ENCODE measurements around the gene NFKB2. TPM values are rescaled to one million over a fixed set of nuclear protein-coding genes. Genes with fewer than 3 reads are reported as not detected.

Gene NFKB2
- total and polyA plus RNA-seq, 2 experiments from 2014 or later = 5.7 to 21.5 TPM

DNA sequence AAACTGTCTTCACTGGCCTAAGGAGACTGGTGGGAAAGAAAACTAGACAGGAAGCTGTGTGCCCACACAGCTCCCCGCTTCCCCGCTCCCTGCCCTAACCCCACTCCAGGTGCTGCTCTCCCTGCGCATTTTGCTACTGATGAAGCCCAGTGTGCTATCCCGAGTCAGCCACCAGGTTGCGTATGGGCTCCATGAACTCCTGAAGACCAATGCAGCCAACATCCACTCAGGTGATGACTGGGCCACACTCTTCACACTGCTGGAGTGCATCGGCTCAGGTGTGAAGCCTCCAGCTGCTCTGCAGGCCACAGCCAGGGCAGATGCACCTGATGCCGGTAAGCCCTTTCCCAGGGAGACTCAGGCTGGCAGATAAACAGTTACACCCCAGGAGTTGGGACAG lies 20.3 kb upstream of the NFKB2 start:
- peaks cover 56% of the 10 kb centered on the region for H3K36me3 ChIP-seq (ENCODE audit: low read depth)
- H3K9me3 ChIP-seq (ENCODE audit: low read depth) = no peaks in the 10 kb centered on the region
- H3K4me2 ChIP-seq (ENCODE audit: unreplicated experiment) = no peak overlapping the region
- H3K4me3 ChIP-seq = no peak overlapping the region
- WGBS, 2 experiments (ENCODE audit: low coverage in 1 of 2, low lambda C conversion rate in 2 of 2, missing lambda C conversion rate in 2 of 2) = 86 to 87% methylated on average over 7 of the region's 7 CpGs
- H3K4me1 ChIP-seq (ENCODE audit: insufficient read depth) = no peaks in the 10 kb centered on the region
- H3K27ac ChIP-seq = no peak overlapping the region
- no peaks in the 10 kb centered on the region for H3K27me3 ChIP-seq (replicated peaks; ENCODE audit: insufficient read depth)
- 0 out of 2 replicates have a peak, but pooled peaks cover 4% of the 10 kb centered on the region for H3K79me2 ChIP-seq (ENCODE audit: insufficient read depth)
- no peaks in the 10 kb centered on the region for H4K20me1 ChIP-seq (ENCODE audit: insufficient read depth)
- H3K9ac ChIP-seq = no peak overlapping the region
- TF ChIP-seq EZH2phosphoT487 (IDR thresholded peaks at IDR 0.05; ENCODE audit: insufficient read depth, low read depth) (no peak), EZH2 (IDR thresholded peaks at IDR 0.05; ENCODE audit: insufficient read depth, poor library complexity, severe bottlenecking) (no peak)
- no peak for DNase-seq
- H2AFZ ChIP-seq = no peak overlapping the region
- no peaks in the 10 kb centered on the region for H3F3A ChIP-seq (ENCODE audit: insufficient read depth)
- in situ Hi-C loops (cut with MboI) = no loop called here
- no peaks in the 10 kb centered on the region for H3K9me2 ChIP-seq (ENCODE audit: insufficient read depth)

GRCh38 chr10:102375867-102376266 lies 19.6 kb upstream of the NFKB2 start:
- H3K9me2 ChIP-seq (ENCODE audit: insufficient read depth) = no peaks in the 10 kb centered on the region
- DNase-seq = no peak
- no peak overlapping the region for H3K9ac ChIP-seq
- no peaks in the 10 kb centered on the region for H3K27me3 ChIP-seq (replicated peaks; ENCODE audit: insufficient read depth)
- WGBS, 2 experiments (ENCODE audit: low coverage in 1 of 2, low lambda C conversion rate in 2 of 2, missing lambda C conversion rate in 2 of 2) = 82 to 98% methylated on average over 2 of the region's 2 CpGs
- H3K27ac ChIP-seq = no peak overlapping the region
- peaks cover 49% of the 10 kb centered on the region for H3K36me3 ChIP-seq (ENCODE audit: low read depth)
- no peaks in the 10 kb centered on the region for H3K4me1 ChIP-seq (ENCODE audit: insufficient read depth)
- no peak overlapping the region for H3K4me3 ChIP-seq
- 0 out of 2 replicates have a peak, but pooled peaks cover 4% of the 10 kb centered on the region for H3K79me2 ChIP-seq (ENCODE audit: insufficient read depth)
- in situ Hi-C loops (cut with MboI) = no loop called here
- H4K20me1 ChIP-seq (ENCODE audit: insufficient read depth) = no peaks in the 10 kb centered on the region
- H2AFZ ChIP-seq = no peak overlapping the region
- H3K4me2 ChIP-seq (ENCODE audit: unreplicated experiment) = no peak overlapping the region
- TF ChIP-seq EZH2 (IDR thresholded peaks at IDR 0.05; ENCODE audit: insufficient read depth, poor library complexity, severe bottlenecking) = no peak
- no peak for TF ChIP-seq EZH2phosphoT487 (IDR thresholded peaks at IDR 0.05; ENCODE audit: insufficient read depth, low read depth)
- H3F3A ChIP-seq (ENCODE audit: insufficient read depth) = no peaks in the 10 kb centered on the region
- H3K9me3 ChIP-seq (ENCODE audit: low read depth) = no peaks in the 10 kb centered on the region

- in situ Hi-C loops (cut with MboI) = no loop called here
- H3K36me3 ChIP-seq (ENCODE audit: low read depth) = peaks cover 43% of the 10 kb centered on the region; the same call in 1 of the 2 replicates
- H4K20me1 ChIP-seq (ENCODE audit: insufficient read depth) = no peaks in the 10 kb centered on the region
- H3K9me3 ChIP-seq (ENCODE audit: low read depth) = no peaks in the 10 kb centered on the region
- no peak overlapping the region for H3K4me3 ChIP-seq
- H3K27me3 ChIP-seq (replicated peaks; ENCODE audit: insufficient read depth) = no peaks in the 10 kb centered on the region
- no peaks in the 10 kb centered on the region for H3K4me1 ChIP-seq (ENCODE audit: insufficient read depth)
- H3K9ac ChIP-seq = no peak overlapping the region
- H3K9me2 ChIP-seq (ENCODE audit: insufficient read depth) = no peaks in the 10 kb centered on the region
- no peak overlapping the region for H3K4me2 ChIP-seq (ENCODE audit: unreplicated experiment)
- TF ChIP-seq EZH2 (IDR thresholded peaks at IDR 0.05; ENCODE audit: insufficient read depth, poor library complexity, severe bottlenecking) (no peak), EZH2phosphoT487 (IDR thresholded peaks at IDR 0.05; ENCODE audit: insufficient read depth, low read depth) (no peak)
- 88 to 89% methylated on average over 12 of the region's 12 CpGs for WGBS, 2 experiments (ENCODE audit: low coverage in 1 of 2, low lambda C conversion rate in 2 of 2, missing lambda C conversion rate in 2 of 2)
- H3K79me2 ChIP-seq (ENCODE audit: insufficient read depth) = no peaks in the 10 kb centered on the region
- no peak overlapping the region for H3K27ac ChIP-seq
- H3F3A ChIP-seq (ENCODE audit: insufficient read depth) = no peaks in the 10 kb centered on the region
- DNase-seq = no peak
- no peak overlapping the region for H2AFZ ChIP-seq
These were observed 18.6 kb upstream of the NFKB2 start for GRCh38 chr10:102376901-102377300.

DNA sequence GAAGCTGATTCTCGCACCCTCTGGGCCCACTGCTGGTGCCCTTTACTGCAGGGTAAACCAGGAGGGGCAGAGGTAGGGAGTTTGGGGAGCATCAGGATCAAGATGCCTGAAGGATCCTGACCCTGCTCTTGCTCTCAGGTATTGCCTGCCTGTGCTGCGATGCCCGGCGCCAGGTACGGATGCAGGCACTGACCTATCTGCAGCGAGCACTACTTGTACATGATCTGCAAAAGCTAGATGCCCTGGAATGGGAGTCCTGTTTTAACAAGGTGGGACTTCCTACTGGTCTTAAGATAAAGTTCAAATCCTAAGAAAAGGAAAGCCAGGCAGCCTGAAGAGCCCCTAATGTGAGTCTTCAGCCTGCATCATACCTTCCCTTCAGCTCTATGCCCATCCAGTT lies 16.1 kb upstream of the NFKB2 start:
- no peak for DNase-seq
- no peaks in the 10 kb centered on the region for H3K9me2 ChIP-seq (ENCODE audit: insufficient read depth)
- no peak overlapping the region for H3K4me3 ChIP-seq
- no peaks in the 10 kb centered on the region for H3K4me1 ChIP-seq (ENCODE audit: insufficient read depth)
- no peaks in the 10 kb centered on the region for H4K20me1 ChIP-seq (ENCODE audit: insufficient read depth)
- H3K36me3 ChIP-seq (ENCODE audit: low read depth) = peaks cover 28% of the 10 kb centered on the region; the same call in 1 of the 2 replicates
- no peaks in the 10 kb centered on the region for H3K27me3 ChIP-seq (replicated peaks; ENCODE audit: insufficient read depth)
- no peak overlapping the region for H3K27ac ChIP-seq
- H3K4me2 ChIP-seq (ENCODE audit: unreplicated experiment) = no peak overlapping the region
- WGBS, 2 experiments (ENCODE audit: low coverage in 1 of 2, low lambda C conversion rate in 2 of 2, missing lambda C conversion rate in 2 of 2) = 91 to 92% methylated on average over 6 of the region's 6 CpGs
- no peak overlapping the region for H3K9ac ChIP-seq
- H3F3A ChIP-seq (ENCODE audit: insufficient read depth) = peaks cover 8% of the 10 kb centered on the region; the same call in 1 of the 2 replicates
- in situ Hi-C loops (cut with MboI) = no loop called here
- TF ChIP-seq EZH2phosphoT487 (IDR thresholded peaks at IDR 0.05; ENCODE audit: insufficient read depth, low read depth) = no peak
- no peak for TF ChIP-seq EZH2 (IDR thresholded peaks at IDR 0.05; ENCODE audit: insufficient read depth, poor library complexity, severe bottlenecking)
- no peaks in the 10 kb centered on the region for H3K79me2 ChIP-seq (ENCODE audit: insufficient read depth)
- no peaks in the 10 kb centered on the region for H3K9me3 ChIP-seq (ENCODE audit: low read depth)
- H2AFZ ChIP-seq = no peak overlapping the region

GRCh38 chr10:102381983-102382382 lies 13.5 kb upstream of the NFKB2 start:
- no peak overlapping the region for H2AFZ ChIP-seq
- peaks cover 19% of the 10 kb centered on the region; the same call in 1 of the 2 replicates for H3K36me3 ChIP-seq (ENCODE audit: low read depth)
- no peaks in the 10 kb centered on the region for H4K20me1 ChIP-seq (ENCODE audit: insufficient read depth)
- no peaks in the 10 kb centered on the region for H3K4me1 ChIP-seq (ENCODE audit: insufficient read depth)
- no peak overlapping the region for H3K27ac ChIP-seq
- H3K4me2 ChIP-seq (ENCODE audit: unreplicated experiment) = no peak overlapping the region
- no peak overlapping the region for H3K4me3 ChIP-seq
- WGBS, 2 experiments (ENCODE audit: low coverage in 1 of 2, low lambda C conversion rate in 2 of 2, missing lambda C conversion rate in 2 of 2) = 90 to 92% methylated on average over 6 to 9 of the region's 9 CpGs
- H3K9ac ChIP-seq = no peak overlapping the region
- no peak for DNase-seq
- H3K79me2 ChIP-seq (ENCODE audit: insufficient read depth) = no peaks in the 10 kb centered on the region
- H3F3A ChIP-seq (ENCODE audit: insufficient read depth) = peaks cover 14% of the 10 kb centered on the region; the same call in 1 of the 2 replicates
- in situ Hi-C loops (cut with MboI) = no loop called here
- no peaks in the 10 kb centered on the region for H3K27me3 ChIP-seq (replicated peaks; ENCODE audit: insufficient read depth)
- H3K9me2 ChIP-seq (ENCODE audit: insufficient read depth) = no peaks in the 10 kb centered on the region
- TF ChIP-seq EZH2phosphoT487 (IDR thresholded peaks at IDR 0.05; ENCODE audit: insufficient read depth, low read depth) (no peak), EZH2 (IDR thresholded peaks at IDR 0.05; ENCODE audit: insufficient read depth, poor library complexity, severe bottlenecking) (no peak)
- H3K9me3 ChIP-seq (ENCODE audit: low read depth) = no peaks in the 10 kb centered on the region
